HG02938 (cell line): Measurements from ENCODE around the gene LAMP1.
"Not testable (repeated sequence)": the region's sequence is repeated elsewhere in the genome, so short reads cannot be mapped to it uniquely, and the experiment has no call there.

Experiments used
- ATAC-seq: cut with Tn5 transposase; IDR thresholded peaks from one replicate; pipeline ENCODE4 v1.9.1; 2021; ENCODE audit warnings: mild to moderate bottlenecking, moderate library complexity; ENCODE audit not compliant: unreplicated experiment

Gene LAMP1

GRCh38 chr13:113325779-113326178 is 28.7 kb downstream of the LAMP1 start:
- ATAC-seq = no peak

GRCh38 chr13:113327391-113327765 is 30.3 kb downstream of the LAMP1 start:
- no peak for ATAC-seq

GRCh38 chr13:113327766-113328471 is 30.9 kb downstream of the LAMP1 start:
- ATAC-seq = no peak

GRCh38 chr13:113328851-113329250 is 31.8 kb downstream of the LAMP1 start:
- ATAC-seq = no peak

- no peak for ATAC-seq
These were observed 32.7 kb downstream of the LAMP1 start for GRCh38 chr13:113329656-113330312.

- no peak for ATAC-seq
These were observed 35.6 kb downstream of the LAMP1 start for GRCh38 chr13:113332615-113333014.

- ATAC-seq = no peak
These were observed 36.0 kb downstream of the LAMP1 start for GRCh38 chr13:113333076-113333475.

- no peak for ATAC-seq
These were observed 40.5 kb downstream of the LAMP1 start for GRCh38 chr13:113337556-113337955.

GRCh38 chr13:113337976-113338375 is 40.9 kb downstream of the LAMP1 start:
- ATAC-seq = no peak

- no peak for ATAC-seq
These were observed 41.4 kb downstream of the LAMP1 start for GRCh38 chr13:113338451-113338850.

- no peak for ATAC-seq
These were observed 46.0 kb downstream of the LAMP1 start for GRCh38 chr13:113342820-113343691.

GRCh38 chr13:113343692-113343968 is 46.6 kb downstream of the LAMP1 start:
- ATAC-seq = no peak

- no peak for ATAC-seq
These were observed 48.4 kb downstream of the LAMP1 start for GRCh38 chr13:113345486-113345885.

GRCh38 chr13:113347736-113348225 is 50.7 kb downstream of the LAMP1 start:
- not testable (repeated sequence) for ATAC-seq

- ATAC-seq = no peak
These were observed 51.6 kb downstream of the LAMP1 start for GRCh38 chr13:113348591-113348990.

GRCh38 chr13:113349050-113349449 is 52.0 kb downstream of the LAMP1 start:
- ATAC-seq = no peak

GRCh38 chr13:113349491-113349890 is 52.5 kb downstream of the LAMP1 start:
- ATAC-seq = no peak

GRCh38 chr13:113350065-113350937 is 53.3 kb downstream of the LAMP1 start:
- no peak for ATAC-seq

- ATAC-seq = no peak
These were observed 53.9 kb downstream of the LAMP1 start for GRCh38 chr13:113350938-113351335.

- ATAC-seq = no peak
These were observed 54.5 kb downstream of the LAMP1 start for GRCh38 chr13:113351514-113352026.

GRCh38 chr13:113353254-113353653 is 56.2 kb downstream of the LAMP1 start:
- ATAC-seq = no peak
